HuH-7.5 (cell line): ENCODE results near the gene ZNF780B.
"Not testable (repeated sequence)": the region's sequence is repeated elsewhere in the genome, so short reads cannot be mapped to it uniquely, and the experiment has no call there.

Source experiments
- DNase-seq: peaks from one replicate; pipeline ENCODE4 v3.0.0; 2011; ENCODE audit warnings: low spot score

ZNF780B gene

DNA sequence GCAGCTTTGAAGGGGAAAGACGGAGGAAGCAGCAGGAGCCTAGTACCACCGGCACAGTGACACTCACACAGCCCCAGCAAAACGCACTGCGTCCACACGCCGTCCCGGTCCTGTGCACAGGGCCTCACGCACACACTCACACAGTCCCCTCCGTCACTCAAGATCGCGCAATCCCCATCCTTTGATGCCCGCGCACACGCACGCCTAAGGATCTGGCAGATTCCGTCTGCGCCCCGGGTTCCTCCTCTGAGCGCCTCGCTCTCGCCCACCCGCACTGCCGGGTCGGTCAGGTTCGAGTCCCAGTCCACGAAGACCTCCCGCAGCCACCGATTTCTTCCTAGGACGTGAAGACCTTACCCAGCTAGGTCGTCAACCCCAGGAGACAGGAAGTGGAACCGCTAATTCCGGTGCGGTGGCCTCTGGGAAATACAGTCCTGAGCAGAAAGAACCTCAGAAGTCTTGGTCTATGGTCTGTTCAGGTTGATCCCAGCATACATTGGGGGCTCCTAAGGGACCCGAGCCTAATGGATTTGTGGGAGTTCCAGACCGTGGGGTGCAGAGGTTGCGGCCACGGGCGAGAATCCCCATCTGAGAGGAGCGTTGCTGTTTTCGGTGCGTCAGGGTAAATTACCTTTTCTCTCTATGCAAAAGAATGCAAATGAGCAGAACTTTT, at the start of gene ZNF780B:
Gene ZNF780B (minus strand): TSS at position 400 of the 673 bp plus-strand sequence. CDS start 5,899 bp downstream, outside the sequence.
- DNase-seq = peak; percentile 70

- DNase-seq = no peak
Measured at GRCh38 chr19:40104754-40105153, 48.7 kb upstream of the ZNF780B start.

DNA sequence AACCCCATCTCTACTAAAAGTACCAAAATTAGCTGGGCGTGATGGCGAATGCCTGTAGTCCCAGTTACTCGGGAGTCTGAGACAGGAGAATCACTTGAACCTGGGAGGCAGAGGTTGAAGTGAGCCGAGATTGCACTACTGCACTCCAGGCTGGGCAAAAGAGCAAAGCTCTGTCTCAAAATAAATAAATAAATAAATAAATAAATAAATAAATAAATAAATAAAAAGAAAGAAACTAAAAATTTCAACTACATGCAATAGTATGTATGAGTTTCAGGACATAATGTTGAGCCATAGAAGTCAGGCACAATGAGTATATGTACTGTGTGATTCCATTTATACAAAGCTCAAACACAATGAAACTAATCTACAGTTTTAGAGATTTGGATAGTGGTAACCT, 47.6 kb upstream of the ZNF780B start:
- DNase-seq = no peak

DNA sequence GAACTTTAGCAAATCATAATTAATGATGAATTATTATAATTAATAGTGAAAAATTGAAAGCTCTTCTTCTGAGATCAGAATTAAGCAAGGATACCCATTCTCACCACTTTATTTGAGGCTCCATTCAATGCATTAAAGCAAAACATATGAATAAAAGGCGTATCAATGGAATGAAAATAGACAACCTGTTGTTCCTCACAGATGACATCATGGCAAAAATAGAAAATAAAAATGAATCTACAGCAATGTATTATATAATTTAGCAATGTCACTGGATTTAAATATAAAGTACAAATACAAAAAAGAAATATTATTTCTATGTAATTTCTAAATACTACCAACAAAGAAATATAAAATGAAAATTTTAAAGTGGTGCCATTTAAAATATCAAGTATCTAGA, 45.8 kb upstream of the ZNF780B start:
- DNase-seq = no peak

- no peak for DNase-seq
Measured at GRCh38 chr19:40093416-40093815, 37.4 kb upstream of the ZNF780B start.

- DNase-seq = no peak
Measured at GRCh38 chr19:40091205-40092129, 35.4 kb upstream of the ZNF780B start.

DNA sequence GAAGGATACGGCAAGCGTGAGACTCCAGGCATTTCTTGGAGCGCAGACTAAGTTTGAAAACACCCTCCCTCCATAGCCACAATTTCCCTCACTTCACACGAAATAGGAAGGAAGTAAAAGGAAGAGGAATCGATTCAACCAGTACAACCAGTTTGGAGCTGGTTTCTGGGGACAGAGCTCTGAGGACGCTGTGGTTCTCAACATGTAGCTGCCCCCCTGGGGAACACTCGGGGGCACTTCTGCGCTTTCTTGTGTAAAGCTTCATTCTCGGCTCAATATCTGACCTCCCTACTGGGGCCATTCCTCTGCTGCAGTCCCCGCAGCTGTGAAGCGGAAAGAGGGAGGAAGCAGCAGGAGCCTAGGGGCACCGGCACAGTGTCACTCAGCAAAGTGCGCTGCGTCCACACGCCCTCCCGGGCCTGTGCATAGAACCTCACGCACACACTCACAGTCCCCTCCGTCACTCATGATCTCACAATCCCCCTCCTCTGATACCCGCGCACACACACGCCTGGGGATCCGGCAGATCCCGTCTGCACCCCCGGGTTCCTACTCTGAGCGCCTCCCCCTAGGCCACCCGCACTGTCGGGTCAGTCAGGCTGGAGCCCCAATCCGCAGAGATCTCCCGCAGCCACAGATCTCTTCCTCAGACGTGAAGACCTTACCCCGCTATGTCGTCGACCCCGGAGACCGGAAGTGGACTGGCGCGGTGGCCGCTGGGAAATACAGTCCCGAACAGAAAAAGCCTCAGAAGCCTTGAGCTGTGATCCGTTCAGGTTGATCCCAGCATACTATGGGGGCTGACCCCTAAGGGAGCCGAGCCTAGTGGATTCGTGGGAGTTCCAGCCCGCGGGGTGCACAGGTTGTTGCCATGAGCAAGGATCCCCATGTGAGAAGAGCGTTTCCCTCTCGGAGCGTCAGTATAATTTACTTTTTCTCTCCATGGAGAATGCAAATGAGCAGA, 34.5 kb upstream of the ZNF780B start, which contains the start of gene ZNF780A:
Gene ZNF780A (minus strand): TSS at position 703 of the 964 bp plus-strand sequence. CDS start 6,190 bp downstream, outside the sequence.
- peak; percentile 68 for DNase-seq

- no peak for DNase-seq
Measured at GRCh38 chr19:40089462-40089861, 33.4 kb upstream of the ZNF780B start.

DNA sequence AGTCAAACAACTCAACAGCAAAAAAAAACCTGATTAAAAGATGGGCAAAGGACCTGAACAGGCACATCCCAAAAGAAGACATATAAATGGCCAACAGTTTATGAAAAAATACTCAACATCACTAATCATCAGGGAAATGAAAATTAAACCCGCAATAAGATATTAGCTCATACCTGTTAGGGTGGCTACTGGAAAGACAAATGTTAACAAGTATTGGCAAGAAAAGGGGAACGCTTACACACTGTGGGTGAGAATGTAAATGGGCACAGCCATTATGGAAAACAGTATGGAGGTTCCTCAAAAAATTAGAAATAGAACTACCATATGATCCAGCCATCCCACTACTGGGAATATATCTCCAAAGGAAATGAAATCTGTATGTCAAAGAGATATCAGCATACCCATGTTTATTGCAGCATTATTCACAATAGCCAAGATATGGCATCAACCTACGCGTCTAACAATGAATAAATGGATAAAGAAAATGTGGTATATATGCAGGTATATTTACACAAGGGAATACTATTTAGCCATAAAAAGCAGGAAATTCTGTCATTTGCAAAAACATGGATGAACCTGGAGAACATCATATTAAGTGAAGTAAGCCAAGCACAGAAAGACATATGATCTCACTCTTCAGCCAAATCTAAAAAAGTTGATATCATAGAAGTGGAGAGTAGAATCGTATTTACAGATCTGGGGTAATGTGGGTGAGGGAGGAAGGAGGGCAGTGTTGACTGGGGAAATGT, 32.4 kb upstream of the ZNF780B start:
- DNase-seq = no peak

- no peak for DNase-seq
Measured at GRCh38 chr19:40084948-40085347, 28.9 kb upstream of the ZNF780B start.

- DNase-seq = no peak
Measured at GRCh38 chr19:40081411-40081810, 25.4 kb upstream of the ZNF780B start.

- DNase-seq = no peak
Measured at GRCh38 chr19:40080289-40080688, 24.3 kb upstream of the ZNF780B start.

- DNase-seq = no peak
Measured at GRCh38 chr19:40078377-40078776, 22.3 kb upstream of the ZNF780B start.

GRCh38 chr19:40070058-40070457, 14.0 kb upstream of the ZNF780B start:
- DNase-seq = no peak

GRCh38 chr19:40059624-40060023, 3.6 kb upstream of the ZNF780B start:
- no peak for DNase-seq

GRCh38 chr19:40057166-40057565, 1.1 kb upstream of the ZNF780B start:
- no peak for DNase-seq

- DNase-seq = no peak
Measured at GRCh38 chr19:40056505-40056904, 474 bp upstream of the ZNF780B start.

GRCh38 chr19:40055049-40055448, 982 bp downstream of the ZNF780B start:
- DNase-seq = no peak

- DNase-seq = no peak
Measured at GRCh38 chr19:40054632-40055031, 1.4 kb downstream of the ZNF780B start.

DNA sequence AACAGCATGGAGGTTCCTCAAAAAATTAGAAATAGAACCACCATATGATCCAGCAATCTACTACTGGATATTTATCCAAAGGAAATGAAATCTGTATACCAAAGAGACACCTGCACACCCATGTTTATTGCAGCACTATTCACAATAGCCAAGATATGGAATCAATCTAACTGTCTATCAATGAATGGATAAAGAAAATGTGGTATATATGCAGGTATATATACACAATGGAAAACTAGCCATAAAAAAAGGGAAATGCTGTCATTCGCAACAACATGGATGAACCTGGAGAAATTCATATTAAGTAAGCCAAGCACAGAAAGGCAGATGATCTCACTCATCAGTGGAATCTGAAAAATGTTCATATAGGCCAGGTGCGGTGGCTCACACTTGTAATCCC, 2.5 kb downstream of the ZNF780B start:
- DNase-seq = no peak

- DNase-seq = not testable (repeated sequence)
Measured at GRCh38 chr19:40041718-40042117, 14.3 kb downstream of the ZNF780B start.
